H54 (cell line): Measurements from ENCODE around the gene PTPRG.

ENCODE experiments used
- DNase-seq: peaks from one replicate; pipeline ENCODE4 v3.0.0; 2011; ENCODE audit warnings: low spot score, mixed read lengths; ENCODE audit not compliant: insufficient read length
- FAIRE-seq: peaks from 3 replicates; lab custom pipeline; 2011; peaks lifted over from hg19 to GRCh38; lab: Jason Lieb, UNC
- POLR2A ChIP-seq: IDR thresholded peaks from 2 replicates; pipeline ENCODE4 v1.6.1; 2011; ENCODE audit warnings: low read depth, mild to moderate bottlenecking, low read length

The PTPRG gene

DNA sequence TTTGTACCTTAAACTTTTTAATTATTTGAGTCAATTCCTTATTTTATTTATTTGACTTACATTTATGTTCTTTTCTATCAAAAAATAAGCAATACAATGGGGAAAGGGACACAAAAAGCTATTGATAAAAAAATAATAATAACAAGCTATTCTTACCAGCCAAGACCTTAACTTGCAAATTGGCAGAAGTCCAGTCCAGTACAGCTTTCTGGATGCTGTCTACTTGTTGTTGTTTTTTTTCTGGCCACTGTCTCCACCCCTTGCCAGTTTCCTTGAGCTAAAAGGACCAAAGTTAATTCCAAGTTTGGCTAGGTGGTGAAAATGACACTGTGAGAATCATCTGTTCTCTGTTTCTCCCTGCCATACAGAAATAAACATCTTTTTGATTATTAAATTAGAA lies 232.2 kb downstream of the PTPRG start:
- TF ChIP-seq POLR2A = no peak
- DNase-seq = no peak
- no peak for FAIRE-seq

- DNase-seq (no peak), FAIRE-seq (no peak)
- no peak for TF ChIP-seq POLR2A
These were observed 233.0 kb downstream of the PTPRG start for GRCh38 chr3:61794341-61794740.

- no peak for DNase-seq
- no peak for TF ChIP-seq POLR2A
- no peak for FAIRE-seq
These were observed 233.6 kb downstream of the PTPRG start for GRCh38 chr3:61794961-61795360.

DNA sequence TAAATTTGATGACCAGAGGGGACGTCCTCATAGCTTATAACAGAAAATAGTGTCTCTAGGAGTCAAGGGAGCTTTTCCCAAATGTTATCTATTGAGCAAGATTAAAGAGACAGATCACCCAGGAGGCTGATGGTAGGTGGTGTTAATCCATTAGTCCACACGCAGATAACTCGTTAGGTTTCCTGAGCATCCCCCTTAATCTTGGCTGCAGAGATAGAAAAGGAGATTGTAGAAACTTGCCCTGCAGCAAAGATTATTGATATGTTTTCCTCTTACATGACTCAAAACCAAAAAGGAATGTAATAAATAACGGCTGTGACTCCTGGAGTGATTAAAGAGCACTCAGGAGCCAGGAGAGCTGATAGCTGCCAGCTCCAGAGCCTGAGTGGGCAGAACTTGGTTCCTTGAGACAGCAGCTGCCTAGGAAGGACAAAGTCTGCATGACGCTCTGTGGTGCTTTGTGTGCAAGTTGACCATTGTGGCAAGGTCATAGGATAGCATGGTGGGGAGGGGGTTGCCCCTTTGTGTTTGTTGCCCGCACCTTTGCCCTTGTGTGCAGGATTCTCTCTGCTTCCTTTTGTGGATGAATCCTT lies 234.8 kb downstream of the PTPRG start:
- DNase-seq (no peak), FAIRE-seq (no peak)
- TF ChIP-seq POLR2A = no peak

- DNase-seq (no peak), FAIRE-seq (no peak)
- no peak for TF ChIP-seq POLR2A
These were observed 235.5 kb downstream of the PTPRG start for GRCh38 chr3:61796911-61797310.

- DNase-seq = no peak
- no peak for FAIRE-seq
- TF ChIP-seq POLR2A = no peak
These were observed 241.4 kb downstream of the PTPRG start for GRCh38 chr3:61802772-61803171.

- FAIRE-seq = peak; percentile 23
- TF ChIP-seq POLR2A = no peak
- DNase-seq = no peak
These were observed 242.6 kb downstream of the PTPRG start for GRCh38 chr3:61803983-61804382.

DNA sequence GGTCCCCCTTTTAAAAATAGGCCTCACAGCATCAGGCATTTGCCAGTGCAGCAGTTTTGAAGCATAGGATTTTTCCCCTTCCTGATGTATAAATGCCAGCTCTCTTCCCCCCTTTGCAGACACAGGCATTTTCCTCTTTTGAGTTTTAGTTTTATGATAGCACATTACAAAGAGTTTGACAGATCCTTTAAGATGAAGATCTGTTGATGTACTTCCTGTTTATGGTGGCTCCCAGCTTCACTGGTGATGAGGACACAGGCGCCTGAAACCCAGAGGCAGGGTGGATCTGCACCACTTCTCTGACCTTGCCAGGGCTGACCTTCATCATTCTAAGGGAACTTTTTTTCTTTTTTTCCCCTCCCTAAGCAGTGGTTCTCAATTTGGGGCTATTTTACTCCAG lies 243.4 kb downstream of the PTPRG start:
- peak; percentile 38 for FAIRE-seq

DNA sequence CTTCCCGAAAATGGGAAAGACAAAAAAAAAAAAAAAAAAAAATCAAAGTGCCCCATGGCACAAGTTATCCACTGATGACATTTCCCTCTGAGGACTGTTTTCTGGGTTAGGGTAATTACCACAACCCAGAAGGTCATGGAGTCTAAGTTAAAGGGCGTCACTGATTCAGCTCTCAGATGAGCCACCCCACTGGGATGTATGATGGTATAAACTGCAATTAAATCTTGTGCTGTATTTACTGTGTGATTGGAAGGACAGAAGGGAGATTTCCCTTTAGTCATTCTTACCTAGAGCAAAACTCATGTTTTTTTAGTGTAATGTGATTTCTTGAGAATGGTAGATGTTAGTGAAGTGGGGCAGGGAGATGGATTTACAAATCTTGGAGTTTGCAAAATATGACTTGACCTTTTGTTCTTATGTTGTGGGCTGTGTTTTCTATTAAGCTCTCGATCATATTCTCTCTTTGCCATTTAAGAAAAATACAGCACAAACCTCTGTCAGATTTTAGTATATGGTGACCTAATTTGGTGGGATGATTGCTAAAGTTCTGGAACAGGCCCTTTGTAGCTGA lies 244.2 kb downstream of the PTPRG start:
- FAIRE-seq (peak; percentile 93), DNase-seq (no peak)
- no peak for TF ChIP-seq POLR2A

More for the DNA sequence above, 243.4 kb downstream of the PTPRG start:
- TF ChIP-seq POLR2A = no peak
- no peak for DNase-seq

GRCh38 chr3:61806810-61807209 lies 245.4 kb downstream of the PTPRG start:
- DNase-seq (no peak), FAIRE-seq (no peak)
- no peak for TF ChIP-seq POLR2A

DNA sequence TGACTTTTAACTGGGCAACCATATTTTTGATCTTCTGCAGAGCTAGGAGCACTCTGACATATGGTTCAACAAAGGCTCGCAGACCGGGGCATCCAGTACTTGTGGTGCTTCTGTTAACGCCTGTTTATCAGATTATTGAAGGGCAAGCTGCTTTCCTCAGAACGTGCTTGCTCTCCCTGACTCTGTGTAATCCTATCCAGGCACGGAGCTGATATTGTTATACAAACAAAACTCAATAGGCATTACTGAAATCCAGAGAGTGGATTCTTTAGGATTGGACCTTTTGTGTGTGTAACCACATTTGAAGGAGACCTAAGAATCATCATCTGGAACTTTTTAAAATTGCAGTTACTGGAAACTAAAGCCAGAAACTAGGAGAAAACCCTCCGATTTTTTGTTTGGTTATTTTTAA lies 246.5 kb downstream of the PTPRG start:
- DNase-seq = no peak
- no peak for TF ChIP-seq POLR2A
- FAIRE-seq = no peak

DNA sequence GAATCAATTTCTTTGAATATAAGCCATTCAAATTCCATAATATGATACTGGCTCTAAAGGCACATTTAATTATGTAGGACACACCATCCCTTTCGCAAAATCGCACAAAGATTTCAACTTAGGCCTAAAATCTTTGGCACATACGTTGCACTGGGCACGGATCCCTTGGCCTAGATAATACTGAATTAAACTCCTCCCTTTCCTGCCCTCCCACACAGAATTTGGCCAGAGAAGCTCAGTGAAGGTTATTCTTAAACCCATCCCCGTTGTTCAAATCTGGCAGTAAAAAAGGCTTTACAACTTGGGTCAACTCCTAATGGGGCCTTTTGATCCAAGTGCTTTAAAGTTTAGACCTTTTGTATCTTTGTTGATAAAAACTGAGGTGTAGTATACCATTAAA lies 247.2 kb downstream of the PTPRG start:
- FAIRE-seq (no peak), DNase-seq (no peak)
- no peak for TF ChIP-seq POLR2A

DNA sequence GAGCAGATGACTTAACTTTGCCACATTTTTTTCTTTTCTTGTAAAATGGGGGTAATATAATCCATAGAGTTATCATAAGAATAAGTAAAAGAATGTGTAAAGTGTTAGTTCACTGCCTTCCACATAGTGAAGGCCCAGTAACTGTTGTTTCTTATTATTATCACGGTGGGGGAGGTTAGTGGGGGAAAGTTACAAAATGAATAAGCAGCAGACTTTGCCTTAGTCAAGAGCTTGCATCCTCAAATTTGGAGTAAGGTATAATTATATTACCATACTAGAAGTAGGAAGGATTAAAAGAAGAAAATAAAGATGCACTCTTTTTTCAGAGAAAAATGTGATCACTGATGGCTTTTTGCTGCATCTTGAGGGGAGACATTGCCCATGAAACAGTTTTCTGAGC lies 247.6 kb downstream of the PTPRG start:
- TF ChIP-seq POLR2A = no peak
- FAIRE-seq (no peak), DNase-seq (no peak)

GRCh38 chr3:61809879-61810278 lies 248.5 kb downstream of the PTPRG start:
- DNase-seq (no peak), FAIRE-seq (no peak)
- TF ChIP-seq POLR2A = no peak

DNA sequence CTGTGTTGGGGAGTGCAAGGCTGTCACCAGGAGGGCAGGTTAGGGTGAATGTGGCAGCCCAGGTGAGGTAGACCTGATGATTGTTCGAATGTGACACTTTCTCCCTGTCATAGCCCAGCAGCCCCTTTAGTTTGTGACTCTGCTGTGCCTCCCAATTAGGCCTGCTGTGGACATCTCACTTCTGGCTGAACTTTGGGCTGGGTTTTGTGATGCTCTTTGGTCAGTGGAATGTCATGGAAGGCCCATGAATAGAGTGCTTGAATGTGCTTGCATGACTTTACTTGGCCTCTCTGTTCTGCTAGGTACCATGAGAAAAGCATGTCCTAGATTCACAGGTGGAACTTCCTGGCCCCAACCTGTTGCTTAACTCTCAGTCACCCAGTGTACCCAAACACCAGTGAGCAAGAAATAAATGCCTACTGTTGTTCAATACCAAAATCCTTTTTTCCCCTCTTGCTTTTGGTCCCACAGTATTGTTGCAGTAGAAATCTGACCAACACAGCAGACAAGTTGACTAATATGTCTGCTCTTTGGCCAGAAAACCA lies 249.7 kb downstream of the PTPRG start:
- FAIRE-seq (no peak), DNase-seq (no peak)
- no peak for TF ChIP-seq POLR2A

GRCh38 chr3:61811652-61812051 lies 250.3 kb downstream of the PTPRG start:
- no peak for TF ChIP-seq POLR2A
- no peak for DNase-seq
- FAIRE-seq = peak; percentile 11
